ENCODE measurements around the gene EEA1. TPM values are rescaled to one million over a fixed set of nuclear protein-coding genes. Genes with fewer than 3 reads are reported as not detected.
"Not testable (repeated sequence)": the region's sequence is repeated elsewhere in the genome, so short reads cannot be mapped to it uniquely, and the experiment has no call there.

The EEA1 gene
- total RNA-seq: 16.5 and 16.6 TPM in 2 replicates

DNA sequence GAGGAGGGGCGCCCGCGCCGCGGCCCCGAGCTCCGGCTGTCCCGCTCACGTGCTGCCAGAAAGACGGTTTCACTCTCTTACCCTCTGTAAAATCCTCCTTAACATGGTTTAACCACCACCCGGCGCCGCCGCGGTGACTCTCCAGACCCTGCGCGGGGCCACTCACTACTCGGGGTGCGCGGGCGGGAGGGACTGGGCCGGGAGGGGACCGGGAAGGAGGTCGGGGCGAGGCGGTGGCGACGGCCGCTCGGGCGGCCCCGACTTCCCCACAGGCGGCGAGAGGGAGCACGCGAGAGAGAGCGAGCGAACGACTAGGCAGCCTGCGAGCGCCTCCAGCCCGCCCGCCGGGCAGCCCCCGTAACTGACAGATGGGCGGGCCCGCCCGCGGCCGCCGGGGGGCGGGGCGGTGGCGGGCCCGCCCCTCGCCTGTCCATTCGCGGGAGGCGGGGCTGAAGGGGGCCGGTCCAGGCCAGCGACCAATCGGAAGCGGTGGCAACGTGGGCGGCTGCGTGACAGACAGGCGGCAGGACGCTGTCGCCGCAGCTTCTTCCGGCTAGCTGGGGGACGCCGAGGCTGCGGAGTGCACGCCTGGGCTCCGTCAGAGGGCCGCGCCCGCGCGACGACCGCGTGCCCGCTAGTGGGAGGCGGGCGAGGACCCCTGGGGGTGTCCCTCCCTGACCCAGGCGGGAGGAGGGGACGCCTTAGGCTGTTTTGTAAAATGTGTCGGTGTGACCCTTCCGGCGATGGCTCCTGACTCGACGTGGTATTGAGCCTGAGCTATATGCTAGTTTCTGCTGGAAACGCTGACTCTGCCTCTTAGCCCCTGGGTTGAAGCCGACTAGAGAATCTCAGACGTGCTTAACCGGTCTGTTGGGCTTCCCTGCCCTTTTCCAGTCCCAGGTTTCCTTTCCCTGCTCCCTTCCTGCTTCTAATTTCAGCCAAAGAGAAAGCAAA lies at the start of gene EEA1:
Gene EEA1, minus strand, starts transcription at position 334 of the 954 bp plus-strand sequence. Its CDS starts 229 bp downstream, at position 105.
- intact Hi-C loops (cut with micrococcal nuclease): loop anchor here (1.0 to 10.0 kb wide), 12 partner anchors 102 to 1333 kb away; partner anchors contain the start of genes BTG1, CRADD, MRPL42 and NUDT4

DNA sequence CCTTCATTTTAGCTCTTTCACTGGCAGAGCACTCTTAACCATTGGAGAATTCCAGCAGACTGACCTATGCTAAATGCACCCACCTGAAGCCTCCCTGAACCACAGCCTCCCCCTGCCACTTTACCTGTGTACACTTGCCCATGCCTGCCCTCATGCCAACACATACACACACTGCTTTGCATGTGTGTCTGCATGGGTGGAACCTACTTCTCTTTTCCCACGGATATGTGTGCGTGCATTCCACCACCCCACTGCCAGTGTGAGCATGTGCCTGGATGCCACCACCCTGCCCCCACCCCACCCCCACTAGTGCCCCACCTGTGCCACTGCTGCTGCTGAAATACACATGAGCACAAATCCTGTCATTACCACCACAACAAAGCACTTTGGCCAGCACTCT lies 49.5 kb upstream of the EEA1 start:
- intact Hi-C loops (cut with micrococcal nuclease): no loop called here

DNA sequence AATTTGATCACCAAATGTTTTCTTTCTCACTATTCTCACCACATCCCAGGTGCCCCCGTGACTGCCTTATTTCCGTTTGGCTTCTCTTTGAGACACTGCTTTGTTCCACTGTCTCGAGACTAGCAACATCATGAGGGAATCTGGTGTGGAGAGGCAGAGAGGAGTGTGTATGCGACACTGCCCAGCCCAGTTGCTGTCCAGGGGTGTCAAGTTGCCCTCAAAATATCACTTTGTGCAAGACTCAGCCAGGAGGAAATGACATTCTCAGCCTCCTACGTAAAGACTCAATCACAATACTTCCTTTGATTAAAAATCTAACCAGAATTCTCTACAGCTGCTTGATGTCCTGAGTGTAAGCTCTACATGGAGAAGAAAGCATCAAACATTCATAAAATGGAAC lies 48.2 kb upstream of the EEA1 start:
- intact Hi-C loops (cut with micrococcal nuclease): no loop called here

DNA sequence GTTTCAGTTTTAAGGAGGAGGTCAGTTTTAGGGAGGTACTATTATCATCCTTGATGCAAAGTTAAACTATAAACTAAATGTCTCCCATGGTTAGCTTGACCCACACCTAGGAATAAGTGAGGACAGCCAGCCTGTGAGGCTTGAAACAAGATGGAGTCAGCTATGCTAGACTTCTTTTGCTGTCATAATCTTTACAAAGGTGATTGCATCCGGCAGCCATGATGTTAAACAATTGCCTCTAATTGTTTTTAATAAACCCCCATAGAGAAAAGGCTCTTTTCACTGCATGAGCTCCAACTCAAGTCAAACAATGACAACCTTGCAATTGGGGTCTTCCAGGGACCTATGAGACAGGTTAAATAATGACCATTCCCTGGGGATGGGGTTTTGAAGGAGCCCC lies 45.7 kb upstream of the EEA1 start:
- intact Hi-C loops (cut with micrococcal nuclease): no loop called here

DNA sequence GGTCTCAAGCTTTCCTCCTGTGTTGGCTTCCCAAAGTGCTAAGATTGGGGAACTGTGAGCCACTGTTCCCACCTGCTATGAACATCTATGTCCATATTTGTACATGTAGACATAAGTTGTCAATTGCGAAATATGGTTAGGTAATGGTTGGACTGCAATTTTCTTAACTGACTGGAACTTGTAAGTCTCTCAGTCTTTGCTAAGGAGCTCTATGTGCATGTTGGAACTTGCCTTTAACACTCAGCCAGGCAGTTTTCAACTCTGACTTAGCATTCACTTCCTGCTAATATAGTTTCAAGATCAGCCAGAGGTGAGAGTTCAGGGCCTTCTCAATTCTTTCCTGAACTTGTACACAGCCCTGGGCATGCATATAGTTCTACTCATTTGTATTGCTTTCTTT lies 44.5 kb upstream of the EEA1 start:
- intact Hi-C loops (cut with micrococcal nuclease): no loop called here

DNA sequence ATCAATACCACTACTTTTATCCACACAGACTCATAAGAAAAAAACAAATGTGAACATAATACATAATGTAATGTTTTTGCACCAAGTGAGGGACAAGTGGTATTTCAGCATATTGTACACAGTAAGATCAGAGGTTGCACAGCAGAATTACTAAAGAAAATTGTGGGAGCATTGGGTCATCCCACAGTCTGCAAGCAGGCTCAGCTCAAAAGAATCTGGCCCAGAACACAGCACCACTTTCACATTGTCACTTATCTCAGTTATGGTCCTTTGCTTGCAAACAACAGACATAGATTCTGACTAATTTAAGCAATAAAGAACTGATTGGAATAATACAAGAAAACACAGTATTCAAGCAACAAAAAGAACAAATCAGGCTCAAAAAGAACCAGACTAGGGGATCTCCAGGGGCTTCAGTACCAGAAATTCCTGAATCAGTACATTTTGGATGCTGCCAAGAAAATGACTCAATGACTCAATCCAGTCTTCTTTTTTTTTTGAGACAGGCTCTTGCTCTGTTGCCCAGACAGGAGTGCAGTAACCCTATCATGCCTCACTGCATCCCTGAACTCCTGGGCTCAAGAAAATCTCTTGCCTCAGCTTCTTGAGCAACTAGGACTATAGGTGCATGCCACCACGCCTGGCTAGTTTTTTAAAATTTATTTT lies 42.9 kb upstream of the EEA1 start:
- intact Hi-C loops (cut with micrococcal nuclease): no loop called here

DNA sequence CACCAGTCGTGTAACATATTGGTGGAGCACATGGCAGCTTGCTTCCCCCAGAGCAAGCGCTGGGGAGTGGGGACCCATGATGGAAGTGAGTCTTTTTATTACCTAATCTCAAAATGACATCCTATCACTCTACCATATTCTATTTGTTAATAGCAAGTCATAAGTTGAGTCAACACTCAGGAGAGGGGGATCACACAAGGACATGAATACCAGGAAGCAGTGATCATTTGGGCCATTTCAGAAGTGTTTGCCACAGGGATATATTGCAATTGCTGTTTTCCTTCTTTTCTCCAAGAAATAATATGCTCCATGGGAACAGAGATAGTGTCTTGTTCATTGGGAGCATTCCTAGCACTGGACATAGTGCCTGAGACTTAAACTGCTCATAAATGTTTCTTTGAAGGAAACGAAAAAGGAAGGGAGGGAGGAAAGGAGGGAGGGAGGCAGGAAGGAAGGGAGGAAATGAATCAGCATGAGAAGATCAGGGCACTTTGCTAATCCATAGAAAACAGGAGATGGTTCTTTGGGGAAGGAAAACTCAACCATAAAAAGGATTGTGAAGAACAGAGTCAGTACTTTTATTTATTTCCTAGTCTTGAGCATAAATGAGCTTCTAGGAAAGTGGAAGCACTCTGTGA lies 39.2 kb upstream of the EEA1 start:
- intact Hi-C loops (cut with micrococcal nuclease): no loop called here

DNA sequence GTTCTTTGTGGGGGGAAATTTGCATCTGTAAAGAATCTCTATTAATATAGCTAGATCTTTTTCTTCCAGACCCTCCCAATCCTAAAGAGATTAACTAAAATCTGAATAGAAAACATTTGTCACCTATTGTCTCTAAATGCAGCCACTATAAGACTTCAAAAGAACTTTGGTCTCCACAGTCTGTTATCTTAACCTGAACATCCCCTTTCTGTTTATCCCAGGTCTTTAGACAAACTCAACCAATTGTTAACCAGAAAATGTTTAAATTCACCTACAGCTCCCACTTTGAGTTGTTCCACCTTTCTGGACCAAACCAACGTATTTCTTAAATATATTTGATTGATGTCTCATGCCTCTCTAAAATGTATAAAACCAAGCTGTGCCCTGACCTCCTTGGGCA lies 35.3 kb upstream of the EEA1 start:
- intact Hi-C loops (cut with micrococcal nuclease): not testable (repeated sequence)

DNA sequence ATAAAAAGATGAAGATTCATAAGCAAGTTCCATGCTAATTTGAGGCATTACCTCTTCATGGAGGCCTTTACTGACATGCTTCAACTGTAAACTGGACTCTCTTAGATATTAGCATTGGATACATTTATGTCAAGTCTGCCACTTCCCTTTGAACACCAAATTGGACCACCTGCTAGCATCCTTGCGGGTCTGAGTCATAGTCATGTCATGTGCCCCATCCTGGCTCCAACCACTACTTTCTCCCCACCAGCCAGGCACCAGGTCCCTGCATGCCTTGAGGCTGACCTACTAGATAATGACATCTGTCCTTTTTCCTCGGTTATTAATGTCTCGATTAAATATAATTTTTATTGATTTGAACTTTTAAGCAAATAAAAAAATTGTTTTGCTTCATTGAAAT lies 32.9 kb upstream of the EEA1 start:
- intact Hi-C loops (cut with micrococcal nuclease): no loop called here

DNA sequence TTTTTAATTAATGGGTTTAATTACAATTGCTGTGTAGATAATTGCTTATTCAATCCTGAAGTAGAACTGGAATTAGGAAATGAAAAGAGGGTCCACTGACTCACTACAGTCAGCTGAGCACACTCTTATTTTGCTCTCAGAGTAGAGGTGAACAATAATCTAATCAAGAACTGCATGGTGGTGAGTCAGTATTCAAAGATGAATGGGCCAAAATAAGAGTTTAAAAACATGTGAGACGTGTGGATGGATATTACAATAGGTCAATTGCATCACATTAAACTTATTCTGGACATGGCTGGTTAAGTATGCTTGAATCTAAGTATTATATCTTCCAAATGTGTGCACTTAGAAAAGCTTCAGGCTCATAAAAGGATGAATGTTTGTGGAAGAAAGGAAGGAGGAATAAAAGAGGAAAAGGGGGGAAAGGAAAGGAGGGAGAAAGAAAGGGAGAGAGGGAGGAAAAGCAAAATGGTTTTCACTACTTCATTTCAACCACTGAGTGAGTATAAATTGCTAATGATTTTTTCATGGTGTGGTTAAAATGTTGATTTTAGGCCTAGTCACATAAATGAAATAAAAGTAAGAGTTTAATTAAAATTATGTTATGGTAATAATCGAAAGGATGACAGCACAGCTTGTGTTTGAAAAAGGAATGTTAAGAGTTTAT lies 27.0 kb upstream of the EEA1 start:
- intact Hi-C loops (cut with micrococcal nuclease): no loop called here

DNA sequence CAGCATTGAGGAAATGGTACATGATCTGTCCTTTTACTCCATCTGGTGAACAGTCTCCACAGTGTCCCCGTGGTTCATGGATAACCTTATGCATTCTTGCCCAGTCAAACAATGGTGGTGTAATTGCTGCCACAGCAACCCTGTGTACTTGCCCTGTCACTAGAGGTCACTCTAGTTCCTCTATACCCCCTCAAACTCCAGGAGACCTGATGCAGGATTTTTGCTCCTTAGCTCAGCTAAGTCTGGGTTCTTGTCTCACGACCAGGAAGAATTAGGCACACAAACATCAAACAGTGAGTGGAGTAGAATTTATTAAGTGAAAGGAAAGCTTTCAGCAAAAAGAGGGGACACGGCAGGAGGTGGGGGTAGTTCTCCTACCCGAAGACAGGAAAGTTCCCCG lies 24.7 kb upstream of the EEA1 start:
- intact Hi-C loops (cut with micrococcal nuclease): no loop called here

DNA sequence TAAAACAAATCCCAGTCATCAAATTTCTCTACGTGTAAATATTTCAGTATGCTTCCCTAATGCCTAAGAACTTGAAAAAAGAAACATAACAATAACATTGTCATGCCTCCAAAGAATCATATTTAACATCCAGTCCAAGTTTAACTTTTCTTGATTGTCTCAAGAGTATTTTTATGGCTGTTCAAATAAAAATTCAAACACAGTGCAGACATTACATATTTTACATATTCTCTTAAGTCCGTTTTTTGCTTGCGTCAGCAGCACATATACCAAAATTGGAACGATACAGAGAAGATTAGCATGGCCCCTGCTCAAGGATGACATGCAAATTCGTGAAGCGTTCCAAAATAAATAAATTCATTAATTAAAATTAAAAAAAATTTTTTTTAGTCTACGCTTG lies 23.3 kb upstream of the EEA1 start:
- intact Hi-C loops (cut with micrococcal nuclease): no loop called here

DNA sequence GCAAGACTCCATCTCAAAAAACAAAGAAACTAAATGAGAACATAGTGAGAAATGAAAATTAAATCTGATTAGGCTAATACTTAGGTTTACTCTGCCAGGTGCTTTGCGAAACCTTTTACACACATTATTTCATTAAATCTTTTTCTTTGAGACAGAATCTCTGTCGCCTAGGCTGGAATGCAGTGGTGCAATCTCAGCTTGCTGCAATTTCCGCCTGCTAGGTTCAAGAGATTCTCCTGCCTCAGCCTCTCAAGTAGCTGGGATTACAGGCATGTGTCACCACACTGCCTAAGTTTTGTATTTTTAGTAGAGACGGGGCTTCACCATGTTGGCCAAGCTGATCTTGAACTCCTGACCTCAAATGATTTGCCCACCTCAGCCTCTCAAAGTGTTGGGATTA lies 21.9 kb upstream of the EEA1 start:
- intact Hi-C loops (cut with micrococcal nuclease): no loop called here

DNA sequence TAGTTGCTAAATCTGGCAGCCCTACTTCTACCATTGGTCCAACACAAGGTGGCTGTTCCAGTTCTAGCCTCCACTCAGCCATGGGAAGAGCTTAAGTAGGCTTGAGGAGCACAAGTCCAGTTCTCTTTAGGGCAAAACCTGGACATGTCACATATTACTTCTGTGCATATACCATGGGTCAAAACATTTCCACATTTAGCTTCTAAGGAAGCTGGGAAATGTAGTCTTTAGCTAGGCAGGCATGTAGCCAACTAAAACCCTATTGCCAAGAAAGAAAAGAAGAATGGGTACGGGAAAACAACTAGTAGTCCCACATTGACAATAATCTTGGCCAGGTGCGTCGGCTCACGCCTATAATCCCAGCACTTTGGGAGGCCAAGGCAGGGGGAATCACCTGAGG lies 20.9 kb upstream of the EEA1 start:
- intact Hi-C loops (cut with micrococcal nuclease): no loop called here

DNA sequence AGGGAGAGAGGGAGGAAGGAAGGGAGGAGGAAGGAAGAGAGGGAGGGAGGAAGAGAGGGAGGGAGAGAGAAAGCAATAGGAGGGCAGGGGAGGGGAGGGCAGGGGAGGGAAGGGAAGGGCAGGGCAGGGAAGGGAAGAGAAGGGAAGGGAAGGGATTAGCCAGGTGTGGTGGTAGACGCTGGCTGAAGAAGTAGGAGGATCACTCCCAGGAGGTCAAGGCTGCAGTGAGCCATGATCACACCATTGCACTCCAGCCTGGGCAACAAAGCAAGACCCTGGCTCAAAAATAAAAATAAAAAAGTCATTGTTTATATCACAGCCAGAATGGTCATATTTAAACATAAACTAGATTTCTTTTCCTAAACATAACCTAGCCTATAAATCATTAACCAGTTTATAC lies 20.4 kb upstream of the EEA1 start:
- intact Hi-C loops (cut with micrococcal nuclease): no loop called here

DNA sequence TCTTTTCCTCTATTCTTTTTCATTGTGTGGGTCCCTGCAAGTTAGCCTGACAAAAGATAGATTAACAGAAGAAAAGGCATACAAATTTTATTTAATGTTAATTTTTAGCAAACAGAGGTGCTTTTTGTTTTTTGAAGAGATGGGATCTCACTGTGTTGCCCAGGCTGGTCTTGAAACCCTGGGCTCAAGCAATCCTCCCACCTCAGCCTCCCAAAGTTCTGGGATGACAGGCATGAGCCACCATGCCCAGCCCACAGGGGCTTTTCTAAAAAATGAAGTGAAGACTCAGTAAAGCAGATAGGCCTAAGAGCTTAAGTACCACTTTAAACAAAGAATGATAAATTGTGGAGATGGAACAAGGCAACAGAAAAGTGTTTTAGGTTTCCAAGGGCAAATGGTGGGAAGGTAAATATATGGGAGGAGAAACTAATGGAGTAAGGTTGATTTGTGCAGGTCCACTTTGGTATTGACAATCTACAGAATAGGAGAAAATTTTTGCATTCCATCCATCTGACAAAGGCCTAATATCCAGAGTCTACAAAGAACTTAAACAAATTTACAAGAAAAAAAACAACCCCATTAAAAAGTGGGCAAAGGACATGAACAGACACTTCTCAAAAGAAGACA lies 18.6 kb upstream of the EEA1 start:
- intact Hi-C loops (cut with micrococcal nuclease): no loop called here

DNA sequence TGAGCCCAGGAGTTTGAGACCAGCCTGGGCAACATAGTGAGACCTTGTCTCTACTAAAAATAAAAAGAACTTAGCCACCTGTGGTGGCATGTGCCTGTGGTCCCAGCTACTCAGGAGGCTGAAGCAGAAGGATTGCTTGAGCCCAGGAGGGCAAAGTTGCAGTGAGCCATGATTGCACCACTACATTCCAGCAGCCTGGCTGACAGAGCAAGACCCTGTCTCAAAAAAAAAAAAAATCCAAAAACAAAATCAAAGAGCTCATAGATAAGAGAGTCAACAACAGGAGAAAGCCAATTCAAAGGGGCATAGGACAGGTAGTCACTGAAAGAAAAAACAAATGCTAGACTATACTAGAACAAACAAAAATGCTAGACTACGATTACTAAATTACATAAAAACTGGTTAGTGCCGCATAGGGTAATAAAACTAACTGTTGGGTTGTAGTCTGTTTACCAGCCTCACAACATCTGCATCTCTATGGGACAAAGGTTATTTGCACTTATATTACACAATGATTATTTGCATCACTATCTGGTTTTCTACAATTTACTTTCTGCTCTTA lies 16.6 kb upstream of the EEA1 start:
- intact Hi-C loops (cut with micrococcal nuclease): no loop called here

DNA sequence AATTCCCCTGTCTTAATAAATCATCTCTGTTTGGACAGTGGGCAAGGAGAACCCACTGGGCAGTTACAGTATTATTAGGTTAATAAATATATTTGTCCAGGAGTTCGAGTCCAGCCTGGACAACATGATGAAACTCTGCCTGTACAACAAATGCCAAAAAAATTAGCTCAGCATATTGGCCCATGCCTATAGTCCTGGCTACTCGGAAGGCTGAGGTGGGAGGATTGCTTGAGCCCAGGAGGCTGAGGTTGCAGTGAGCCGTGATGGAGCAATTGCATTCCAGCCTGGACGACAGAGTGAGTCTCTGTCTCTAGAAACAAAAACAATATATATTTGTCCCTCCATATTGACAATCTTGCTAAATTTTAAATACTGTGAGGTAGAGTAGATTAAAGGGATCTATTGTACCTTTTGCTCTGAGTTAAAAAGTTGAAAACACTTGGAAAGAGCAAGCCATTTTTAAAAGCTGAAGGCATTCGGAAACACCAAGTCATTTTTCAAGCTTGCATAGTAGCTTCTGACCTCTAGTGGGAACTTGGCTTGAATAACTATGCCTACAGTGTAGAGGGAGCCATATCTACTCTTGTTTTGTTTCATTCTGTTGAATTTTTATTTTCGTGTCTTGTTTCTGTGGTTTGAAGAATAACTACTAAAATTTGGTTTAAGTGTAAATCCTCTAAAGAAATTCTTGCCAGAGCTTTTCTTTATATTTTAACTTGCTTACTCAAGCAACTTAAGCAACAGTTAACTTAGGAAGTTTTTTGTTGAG lies 14.6 kb upstream of the EEA1 start:
- intact Hi-C loops (cut with micrococcal nuclease): no loop called here

DNA sequence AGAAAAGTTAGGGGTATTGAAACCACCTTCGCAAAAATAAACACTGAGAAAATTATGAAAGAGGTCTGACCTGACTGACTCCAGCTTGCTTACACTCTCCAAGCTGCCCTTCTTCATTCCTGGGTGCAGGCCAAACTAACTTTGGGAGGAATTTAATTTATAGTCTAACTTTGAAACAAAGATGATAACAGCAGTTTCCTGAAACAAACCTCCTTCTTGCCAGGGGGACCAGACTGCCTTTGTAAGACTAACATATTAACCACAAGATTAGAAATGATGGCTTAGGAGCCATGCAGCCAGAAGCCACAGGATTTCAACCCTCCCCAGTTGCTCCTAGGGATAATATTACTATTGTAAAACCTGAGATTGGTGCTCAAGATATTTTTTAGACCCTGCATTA lies 13.8 kb upstream of the EEA1 start:
- intact Hi-C loops (cut with micrococcal nuclease): no loop called here

DNA sequence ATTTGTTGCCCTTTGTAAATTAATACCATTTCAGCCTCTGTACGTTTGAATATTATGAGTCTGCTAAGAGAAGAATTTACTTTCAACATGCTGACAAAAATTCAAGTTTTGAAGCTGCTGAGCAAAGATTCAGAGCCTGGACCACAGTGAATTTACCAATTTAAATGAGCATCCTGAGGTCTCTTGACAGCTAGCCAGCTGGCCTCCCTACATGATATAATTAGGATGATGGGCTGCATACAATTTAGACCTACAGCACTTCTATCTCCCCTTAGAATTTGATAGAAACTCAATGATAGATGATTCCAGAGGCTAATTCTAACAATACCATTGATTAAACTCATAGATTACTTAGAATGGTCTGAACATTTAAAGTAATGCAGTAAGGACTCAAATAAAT lies 10.0 kb upstream of the EEA1 start:
- intact Hi-C loops (cut with micrococcal nuclease): no loop called here

All from T-helper 2 cell treated with Interferon-gamma antibody and Interleukin-4, amounts not matched to agents 100 ng/mL and 5 ng/mL, for 36 hours (primary cell).